GM12878 (cell line): ENCODE data around the gene KIZ.

Experiments
- CHD1 ChIP-seq: IDR thresholded peaks from 2 replicates; pipeline ENCODE4 v1.6.1; 2012; ENCODE audit warnings: low read depth, low read length, improper control_type of control experiment
- CREB1 ChIP-seq: IDR thresholded peaks from 2 replicates; pipeline ENCODE4 v1.6.1; 2012; ENCODE audit warnings: low read depth, mild to moderate bottlenecking, inconsistent platforms
- TF ChIP-seq, protein P1 (sequence below), 3 experiments: IDR thresholded peaks in 2 of 3; conservative IDR thresholded peaks in 1 of 3; 2 replicates each; pipeline ENCODE4 v1.5.1; 2011; ENCODE audit warnings: low read depth in 3 of 3, low read length in 3 of 3, mild to moderate bottlenecking in 3 of 3, control low read depth in 2 of 3, moderate library complexity in 2 of 3, inconsistent platforms in 1 of 3, mixed read lengths in 1 of 3; ENCODE audit not compliant: control insufficient read depth in 2 of 3, insufficient read depth in 1 of 3; ENCODE audit errors: extremely low read depth in 1 of 3
- TF ChIP-seq, protein P2 (sequence below): fragments of 450-650 bp; conservative IDR thresholded peaks from 2 replicates; pipeline ENCODE4 v1.6.1; 2017; ENCODE audit warnings: mild to moderate bottlenecking, moderate library complexity

DNA sequence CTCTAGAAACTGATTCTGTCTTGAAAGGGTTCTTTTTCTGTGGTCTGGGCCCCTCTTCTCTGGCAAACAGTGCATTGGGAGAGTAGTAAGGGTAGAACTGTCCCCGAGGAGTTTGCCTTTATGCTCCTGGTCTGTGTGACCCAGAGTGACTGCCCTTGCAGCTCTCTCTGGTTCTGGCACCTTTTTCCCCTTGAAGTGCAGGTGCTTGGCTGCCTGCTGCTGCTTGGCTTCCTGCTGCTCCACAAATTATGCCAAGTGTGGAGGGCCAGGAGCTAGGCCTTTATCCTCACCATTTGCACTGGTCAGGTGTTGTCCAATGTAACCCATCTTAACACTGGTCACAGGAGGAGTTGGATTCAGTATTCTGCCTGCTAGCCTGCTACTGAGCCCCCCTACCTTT is 11.2 kb downstream of the KIZ start:
- TF ChIP-seq, protein P1, sequence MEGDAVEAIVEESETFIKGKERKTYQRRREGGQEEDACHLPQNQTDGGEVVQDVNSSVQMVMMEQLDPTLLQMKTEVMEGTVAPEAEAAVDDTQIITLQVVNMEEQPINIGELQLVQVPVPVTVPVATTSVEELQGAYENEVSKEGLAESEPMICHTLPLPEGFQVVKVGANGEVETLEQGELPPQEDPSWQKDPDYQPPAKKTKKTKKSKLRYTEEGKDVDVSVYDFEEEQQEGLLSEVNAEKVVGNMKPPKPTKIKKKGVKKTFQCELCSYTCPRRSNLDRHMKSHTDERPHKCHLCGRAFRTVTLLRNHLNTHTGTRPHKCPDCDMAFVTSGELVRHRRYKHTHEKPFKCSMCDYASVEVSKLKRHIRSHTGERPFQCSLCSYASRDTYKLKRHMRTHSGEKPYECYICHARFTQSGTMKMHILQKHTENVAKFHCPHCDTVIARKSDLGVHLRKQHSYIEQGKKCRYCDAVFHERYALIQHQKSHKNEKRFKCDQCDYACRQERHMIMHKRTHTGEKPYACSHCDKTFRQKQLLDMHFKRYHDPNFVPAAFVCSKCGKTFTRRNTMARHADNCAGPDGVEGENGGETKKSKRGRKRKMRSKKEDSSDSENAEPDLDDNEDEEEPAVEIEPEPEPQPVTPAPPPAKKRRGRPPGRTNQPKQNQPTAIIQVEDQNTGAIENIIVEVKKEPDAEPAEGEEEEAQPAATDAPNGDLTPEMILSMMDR (IDR thresholded peaks at IDR 0.05 in 2 of 3, conservative IDR thresholded peaks at IDR 0.05 in 1 of 3; ENCODE audit: control insufficient read depth in 2 of 3, extremely low read depth in 1 of 3, insufficient read depth in 1 of 3, low read depth in 3 of 3, low read length in 3 of 3): no peak
- TF ChIP-seq, protein P2, sequence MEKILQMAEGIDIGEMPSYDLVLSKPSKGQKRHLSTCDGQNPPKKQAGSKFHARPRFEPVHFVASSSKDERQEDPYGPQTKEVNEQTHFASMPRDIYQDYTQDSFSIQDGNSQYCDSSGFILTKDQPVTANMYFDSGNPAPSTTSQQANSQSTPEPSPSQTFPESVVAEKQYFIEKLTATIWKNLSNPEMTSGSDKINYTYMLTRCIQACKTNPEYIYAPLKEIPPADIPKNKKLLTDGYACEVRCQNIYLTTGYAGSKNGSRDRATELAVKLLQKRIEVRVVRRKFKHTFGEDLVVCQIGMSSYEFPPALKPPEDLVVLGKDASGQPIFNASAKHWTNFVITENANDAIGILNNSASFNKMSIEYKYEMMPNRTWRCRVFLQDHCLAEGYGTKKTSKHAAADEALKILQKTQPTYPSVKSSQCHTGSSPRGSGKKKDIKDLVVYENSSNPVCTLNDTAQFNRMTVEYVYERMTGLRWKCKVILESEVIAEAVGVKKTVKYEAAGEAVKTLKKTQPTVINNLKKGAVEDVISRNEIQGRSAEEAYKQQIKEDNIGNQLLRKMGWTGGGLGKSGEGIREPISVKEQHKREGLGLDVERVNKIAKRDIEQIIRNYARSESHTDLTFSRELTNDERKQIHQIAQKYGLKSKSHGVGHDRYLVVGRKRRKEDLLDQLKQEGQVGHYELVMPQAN: no peak
- TF ChIP-seq CREB1 (no peak), CHD1 (no peak)
